A673 (cell line): Measurements from ENCODE around the gene SLC16A7.

Experiments used
- CTCF ChIP-seq: fragments of 300-800, 200-600 bp; sonication (generic); conservative IDR thresholded peaks from 2 replicates; pipeline ENCODE4 v1.5.1; 2017; ENCODE audit warnings: low read depth, mild to moderate bottlenecking, antibody characterized with exemption, low read length, moderate library complexity, mixed read lengths
- EZH2 ChIP-seq: fragments of 200-600 bp; sonication (generic); IDR thresholded peaks from 2 replicates; pipeline ENCODE4 v1.6.1; 2017; ENCODE audit warnings: borderline replicate concordance, low read depth, mild to moderate bottlenecking, mixed read lengths, antibody characterized with exemption, low read length; ENCODE audit not compliant: poor library complexity, severe bottlenecking

- TF ChIP-seq CTCF (no peak), EZH2 (no peak)
Measured at GRCh38 chr12:59708484-59708883, 112.7 kb downstream of the SLC16A7 start.
